ENCODE data around the gene PCDHGB5. TPM values are rescaled to one million over a fixed set of nuclear protein-coding genes. Genes with fewer than 3 reads are reported as not detected.

PCDHGB5 gene
- total RNA-seq, 6 experiments from 2014 or later: 3.0 to 6.8 (median 4.0) TPM

DNA sequence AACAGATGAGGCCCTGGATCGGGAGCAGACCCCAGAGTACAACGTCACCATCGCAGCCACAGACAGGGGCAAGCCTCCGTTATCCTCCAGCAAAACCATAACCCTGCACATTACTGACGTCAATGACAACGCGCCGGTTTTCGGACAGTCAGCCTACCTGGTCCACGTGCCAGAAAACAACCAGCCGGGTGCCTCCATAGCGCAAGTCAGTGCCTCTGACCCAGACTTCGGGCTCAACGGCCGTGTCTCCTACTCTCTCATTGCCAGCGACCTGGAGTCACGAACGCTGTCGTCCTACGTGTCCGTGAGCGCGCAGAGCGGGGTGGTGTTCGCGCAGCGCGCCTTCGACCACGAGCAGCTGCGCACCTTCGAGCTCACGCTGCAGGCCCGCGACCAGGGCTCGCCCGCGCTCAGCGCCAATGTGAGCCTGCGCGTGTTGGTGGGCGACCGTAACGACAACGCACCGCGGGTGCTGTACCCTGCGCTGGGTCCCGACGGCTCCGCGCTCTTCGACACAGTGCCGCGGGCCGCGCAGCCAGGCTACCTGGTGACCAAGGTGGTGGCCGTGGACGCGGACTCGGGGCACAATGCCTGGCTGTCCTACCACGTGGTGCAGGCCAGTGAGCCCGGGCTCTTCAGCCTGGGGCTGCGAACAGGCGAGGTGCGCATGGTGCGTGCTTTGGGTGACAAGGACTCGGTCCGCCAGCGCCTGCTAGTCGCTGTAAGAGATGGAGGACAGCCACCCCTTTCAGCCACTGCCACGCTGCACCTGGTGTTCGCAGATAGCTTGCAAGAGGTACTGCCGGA, 21.5 kb downstream of the PCDHGB5 start:
- no peak for ATAC-seq
- WGBS (ENCODE audit: insufficient coverage, low coverage, low lambda C conversion rate, missing lambda C conversion rate): 31% methylated on average over 15 of the region's 74 CpGs
- Histone ChIP-seq H3K27me3 (no peaks in the 10 kb centered on the region), H3K4me1 (no peaks in the 10 kb centered on the region), H3K36me3 (no peaks in the 10 kb centered on the region), H3K4me3 (no peak overlapping the region), H3K9me3 (peaks cover 0 to 43% (median 19%) of the 10 kb centered on the region in 4 donors), H3K27ac (no peak overlapping the region)
- intact Hi-C loops (cut with DNase I): loop anchor here in 1 of 2 donors (10.0 kb wide), 1 partner anchor 174 kb away; the partner anchor contains the start of gene PCDHB15
- peak in 1 of 3 donors; percentile 46 for DNase-seq
- TF ChIP-seq, protein P1, sequence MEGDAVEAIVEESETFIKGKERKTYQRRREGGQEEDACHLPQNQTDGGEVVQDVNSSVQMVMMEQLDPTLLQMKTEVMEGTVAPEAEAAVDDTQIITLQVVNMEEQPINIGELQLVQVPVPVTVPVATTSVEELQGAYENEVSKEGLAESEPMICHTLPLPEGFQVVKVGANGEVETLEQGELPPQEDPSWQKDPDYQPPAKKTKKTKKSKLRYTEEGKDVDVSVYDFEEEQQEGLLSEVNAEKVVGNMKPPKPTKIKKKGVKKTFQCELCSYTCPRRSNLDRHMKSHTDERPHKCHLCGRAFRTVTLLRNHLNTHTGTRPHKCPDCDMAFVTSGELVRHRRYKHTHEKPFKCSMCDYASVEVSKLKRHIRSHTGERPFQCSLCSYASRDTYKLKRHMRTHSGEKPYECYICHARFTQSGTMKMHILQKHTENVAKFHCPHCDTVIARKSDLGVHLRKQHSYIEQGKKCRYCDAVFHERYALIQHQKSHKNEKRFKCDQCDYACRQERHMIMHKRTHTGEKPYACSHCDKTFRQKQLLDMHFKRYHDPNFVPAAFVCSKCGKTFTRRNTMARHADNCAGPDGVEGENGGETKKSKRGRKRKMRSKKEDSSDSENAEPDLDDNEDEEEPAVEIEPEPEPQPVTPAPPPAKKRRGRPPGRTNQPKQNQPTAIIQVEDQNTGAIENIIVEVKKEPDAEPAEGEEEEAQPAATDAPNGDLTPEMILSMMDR (IDR thresholded peaks at IDR 0.05): no peak
- TF ChIP-seq POLR2A (IDR thresholded peaks at IDR 0.05): no peak

DNA sequence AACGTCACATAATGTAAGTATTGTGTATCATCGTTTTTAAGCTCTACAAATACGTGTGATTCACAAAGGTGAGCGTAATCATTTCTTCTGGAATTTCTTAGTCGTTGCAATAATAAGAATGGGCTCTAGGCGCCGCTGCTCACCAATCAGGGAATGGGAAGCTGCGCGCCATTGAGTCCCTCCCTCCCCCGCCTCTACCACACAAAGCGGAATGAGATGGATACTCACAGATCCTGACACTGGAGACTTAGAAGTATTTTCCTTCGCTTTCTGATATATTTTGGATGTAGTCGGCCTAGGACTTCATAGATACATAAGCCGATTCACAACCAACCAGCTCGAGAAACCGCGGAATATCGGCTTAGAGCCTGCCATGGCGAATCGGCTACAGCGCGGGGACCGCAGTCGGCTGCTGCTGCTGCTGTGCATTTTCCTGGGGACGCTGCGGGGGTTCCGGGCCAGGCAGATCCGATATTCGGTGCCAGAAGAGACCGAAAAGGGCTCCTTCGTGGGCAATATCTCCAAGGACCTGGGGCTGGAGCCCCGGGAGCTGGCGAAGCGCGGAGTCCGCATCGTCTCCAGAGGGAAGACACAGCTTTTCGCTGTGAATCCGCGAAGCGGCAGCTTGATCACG, 23.2 kb downstream of the PCDHGB5 start, which contains the start of gene PCDHGA11:
Gene PCDHGA11 (plus strand): TSS at position 197 of the 634 bp plus-strand sequence. CDS start 177 bp downstream, at position 374.
- Histone ChIP-seq H3K36me3 (no peaks in the 10 kb centered on the region), H3K9me3 (peaks cover 0 to 41% (median 19%) of the 10 kb centered on the region in 4 donors), H3K4me3 (peak within 1 kb of the TSS in 1 of 3 donors; percentile 13), H3K27ac (no peak within 1 kb of the TSS), H3K27me3 (no peaks in the 10 kb centered on the region), H3K4me1 (no peaks in the 10 kb centered on the region)
- WGBS (ENCODE audit: insufficient coverage, low coverage, low lambda C conversion rate, missing lambda C conversion rate): 18% methylated on average over 21 of the region's 42 CpGs
- intact Hi-C loops (cut with DNase I): no loop called here
- peak in 3 of 4 donors; percentile 34 to 72 (median 63) for ATAC-seq
- TF ChIP-seq POLR2A (IDR thresholded peaks at IDR 0.05): no peak
- TF ChIP-seq, protein P1 (IDR thresholded peaks at IDR 0.05): peak; percentile 17 to 38 (median 26)
- DNase-seq: peak in 1 of 3 donors; percentile 44

DNA sequence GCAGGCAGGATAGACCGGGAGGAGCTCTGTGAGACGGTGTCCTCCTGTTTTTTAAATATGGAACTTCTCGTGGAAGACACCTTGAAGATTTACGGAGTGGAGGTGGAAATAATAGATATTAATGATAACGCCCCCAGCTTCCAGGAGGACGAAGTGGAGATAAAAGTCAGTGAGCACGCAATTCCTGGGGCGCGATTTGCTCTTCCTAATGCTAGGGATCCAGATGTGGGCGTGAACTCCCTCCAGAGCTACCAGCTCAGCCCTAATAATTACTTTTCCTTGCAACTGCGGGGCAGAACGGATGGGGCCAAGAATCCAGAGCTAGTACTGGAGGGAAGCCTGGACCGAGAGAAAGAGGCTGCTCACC, 23.7 kb downstream of the PCDHGB5 start:
- intact Hi-C loops (cut with DNase I): no loop called here
- DNase-seq (no peak), ATAC-seq (no peak)
- Histone ChIP-seq H3K27me3 (no peaks in the 10 kb centered on the region), H3K9me3 (peaks cover 0 to 37% (median 19%) of the 10 kb centered on the region in 4 donors), H3K36me3 (no peaks in the 10 kb centered on the region), H3K4me3 (peak overlapping the region in 1 of 3 donors; percentile 13), H3K4me1 (no peaks in the 10 kb centered on the region), H3K27ac (no peak overlapping the region)
- TF ChIP-seq, protein P1 (IDR thresholded peaks at IDR 0.05): no peak
- TF ChIP-seq POLR2A (IDR thresholded peaks at IDR 0.05): no peak
- WGBS (ENCODE audit: insufficient coverage, low coverage, low lambda C conversion rate, missing lambda C conversion rate): 22% methylated on average over 13 of the region's 13 CpGs

DNA sequence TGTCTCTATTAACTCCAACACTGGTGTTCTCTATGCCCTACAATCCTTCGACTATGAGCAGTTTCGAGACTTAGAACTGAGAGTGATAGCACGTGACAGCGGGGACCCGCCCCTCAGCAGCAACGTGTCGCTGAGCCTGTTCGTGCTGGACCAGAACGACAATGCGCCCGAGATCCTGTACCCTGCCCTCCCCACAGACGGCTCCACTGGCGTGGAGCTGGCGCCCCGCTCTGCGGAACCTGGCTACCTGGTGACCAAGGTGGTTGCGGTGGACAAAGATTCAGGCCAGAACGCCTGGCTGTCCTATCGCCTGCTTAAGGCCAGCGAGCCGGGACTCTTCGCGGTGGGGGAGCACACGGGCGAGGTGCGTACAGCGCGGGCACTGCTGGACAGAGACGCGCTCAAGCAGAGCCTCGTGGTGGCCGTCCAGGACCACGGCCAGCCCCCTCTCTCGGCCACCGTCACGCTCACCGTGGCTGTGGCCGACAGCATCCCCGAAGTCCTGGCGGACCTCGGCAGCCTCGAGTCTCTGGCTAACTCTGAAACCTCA, 25.1 kb downstream of the PCDHGB5 start:
- H3K4me1 ChIP-seq: no peaks in the 10 kb centered on the region
- TF ChIP-seq, protein P1 (IDR thresholded peaks at IDR 0.05): no peak
- no peak for TF ChIP-seq POLR2A (IDR thresholded peaks at IDR 0.05)
- peaks cover 0 to 39% (median 22%) of the 10 kb centered on the region in 4 donors for H3K9me3 ChIP-seq
- no peak overlapping the region for H3K4me3 ChIP-seq
- H3K27ac ChIP-seq: no peak overlapping the region
- no peaks in the 10 kb centered on the region for H3K27me3 ChIP-seq
- H3K36me3 ChIP-seq: no peaks in the 10 kb centered on the region
- intact Hi-C loops (cut with DNase I): no loop called here
- DNase-seq (no peak), ATAC-seq (no peak)
- WGBS (ENCODE audit: insufficient coverage, low coverage, low lambda C conversion rate, missing lambda C conversion rate): 60% methylated on average over 1 of the region's 42 CpGs
